AG04449 (cell line): ENCODE results near the gene FRMD4A.

Experiments used
- CTCF ChIA-PET: fragments of 350-600 bp; formaldehyde crosslinking; extraction: SDS; loops from one replicate; lab custom pipeline; 2021; ENCODE audit warnings: antibody characterized with exemption; lab: Yijun Ruan, JAX
- POLR2A ChIA-PET: fragments of 400-600, 350-600 bp; formaldehyde crosslinking; extraction: SDS; loops from one replicate; lab custom pipeline; 2020; ENCODE audit warnings: antibody characterized with exemption, inconsistent platforms; lab: Yijun Ruan, JAX
- DNase-seq: peaks from one replicate; pipeline ENCODE4 v3.0.0-alpha.2; 2010; ENCODE audit warnings: low read depth, low spot score
- H3K4me3 ChIP-seq: 2 replicates; pipeline ENCODE4 v1.5.1; 2011; ENCODE audit warnings: low read depth, mild to moderate bottlenecking, control low read depth, low read length
- TF ChIP-seq, protein P1 (sequence below): IDR thresholded peaks from one replicate; pipeline ENCODE4 v1.5.1; 2011; ENCODE audit warnings: mild to moderate bottlenecking, moderate library complexity, low read length, control low read depth, inconsistent platforms; ENCODE audit not compliant: insufficient read depth; ENCODE audit errors: missing control alignments

The FRMD4A gene

DNA sequence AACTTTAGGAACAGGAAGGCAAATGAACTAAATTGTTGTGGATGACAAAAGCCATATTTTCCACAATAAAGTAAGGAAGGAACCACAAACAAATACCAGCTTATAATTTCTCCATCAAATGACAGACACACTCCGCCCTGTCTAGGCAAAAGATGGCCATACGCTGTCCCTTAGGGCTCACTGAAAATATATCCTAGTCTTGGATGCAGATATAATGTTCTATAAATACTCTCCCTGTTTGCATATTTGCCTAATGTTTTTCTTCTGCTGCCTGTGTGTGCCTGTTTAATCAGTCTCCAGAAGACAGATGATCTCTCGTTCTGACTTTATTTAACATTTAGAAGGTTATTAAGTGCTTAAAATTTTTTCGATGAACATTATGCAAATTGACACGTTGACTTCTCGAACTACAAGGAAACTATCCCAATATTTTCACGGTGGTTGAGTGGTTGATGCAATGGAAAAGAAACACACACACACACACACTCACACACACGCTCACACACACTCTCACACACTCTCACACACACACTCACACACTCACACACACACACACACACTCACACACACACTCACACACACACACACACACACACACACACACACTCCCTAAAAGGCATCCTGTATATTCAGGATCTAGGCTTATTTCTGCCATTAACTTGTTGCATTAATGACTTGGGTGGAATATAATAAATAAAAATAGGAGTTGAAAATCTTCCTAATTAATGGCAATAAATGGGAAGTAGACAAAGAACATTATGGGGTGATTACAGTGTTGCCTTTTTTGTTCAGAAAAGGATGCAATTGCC, 446.9 kb downstream of the FRMD4A start:
- POLR2A ChIA-PET, result no interaction called here
- DNase-seq, result no peak
- CTCF ChIA-PET, result no interaction called here
- TF ChIP-seq, protein P1, sequence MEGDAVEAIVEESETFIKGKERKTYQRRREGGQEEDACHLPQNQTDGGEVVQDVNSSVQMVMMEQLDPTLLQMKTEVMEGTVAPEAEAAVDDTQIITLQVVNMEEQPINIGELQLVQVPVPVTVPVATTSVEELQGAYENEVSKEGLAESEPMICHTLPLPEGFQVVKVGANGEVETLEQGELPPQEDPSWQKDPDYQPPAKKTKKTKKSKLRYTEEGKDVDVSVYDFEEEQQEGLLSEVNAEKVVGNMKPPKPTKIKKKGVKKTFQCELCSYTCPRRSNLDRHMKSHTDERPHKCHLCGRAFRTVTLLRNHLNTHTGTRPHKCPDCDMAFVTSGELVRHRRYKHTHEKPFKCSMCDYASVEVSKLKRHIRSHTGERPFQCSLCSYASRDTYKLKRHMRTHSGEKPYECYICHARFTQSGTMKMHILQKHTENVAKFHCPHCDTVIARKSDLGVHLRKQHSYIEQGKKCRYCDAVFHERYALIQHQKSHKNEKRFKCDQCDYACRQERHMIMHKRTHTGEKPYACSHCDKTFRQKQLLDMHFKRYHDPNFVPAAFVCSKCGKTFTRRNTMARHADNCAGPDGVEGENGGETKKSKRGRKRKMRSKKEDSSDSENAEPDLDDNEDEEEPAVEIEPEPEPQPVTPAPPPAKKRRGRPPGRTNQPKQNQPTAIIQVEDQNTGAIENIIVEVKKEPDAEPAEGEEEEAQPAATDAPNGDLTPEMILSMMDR, result no peak
- no peak overlapping the region for H3K4me3 ChIP-seq

DNA sequence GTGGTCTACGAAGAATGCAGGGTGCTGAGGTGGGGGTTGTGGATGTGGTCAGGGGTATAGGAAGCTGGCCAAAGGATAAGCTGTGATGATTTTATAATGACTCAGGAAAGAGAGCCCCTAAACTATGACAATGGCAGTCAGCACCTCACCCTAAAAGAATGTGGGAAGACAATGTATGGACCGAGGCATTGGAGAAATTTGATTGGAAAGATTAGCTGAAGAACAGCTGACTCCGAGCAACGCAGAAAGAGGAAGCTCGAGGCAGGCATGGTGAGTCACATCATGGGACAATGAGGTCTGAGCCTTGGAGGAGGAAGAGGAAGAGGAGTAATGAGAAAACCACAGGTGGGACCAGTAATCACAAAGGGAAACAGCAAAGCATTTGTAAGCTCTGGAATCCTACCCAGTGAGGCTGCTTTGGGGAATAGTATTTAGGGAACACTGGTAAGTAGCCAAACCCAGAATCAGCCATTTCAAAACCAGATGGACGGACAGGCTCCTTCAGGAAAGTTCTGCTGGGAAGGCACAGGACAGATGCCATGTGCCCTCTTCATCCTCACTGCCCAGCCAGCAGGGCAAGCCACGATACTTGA, 448.5 kb downstream of the FRMD4A start:
- TF ChIP-seq, protein P1, result no peak
- DNase-seq, result peak; percentile 86
- ChIA-PET CTCF (interaction anchor here (1.3 kb wide), 1 partner anchor 67 kb away, joined by 4 read pairs; no protein-coding TSS in a partner anchor), POLR2A (interaction anchor here (0.7 to 1.3 kb wide), 7 partner anchors 8 to 192 kb away, joined by 3 to 8 read pairs (median 4); no protein-coding TSS in a partner anchor)
- H3K4me3 ChIP-seq, result peak overlapping the region; percentile 23

DNA sequence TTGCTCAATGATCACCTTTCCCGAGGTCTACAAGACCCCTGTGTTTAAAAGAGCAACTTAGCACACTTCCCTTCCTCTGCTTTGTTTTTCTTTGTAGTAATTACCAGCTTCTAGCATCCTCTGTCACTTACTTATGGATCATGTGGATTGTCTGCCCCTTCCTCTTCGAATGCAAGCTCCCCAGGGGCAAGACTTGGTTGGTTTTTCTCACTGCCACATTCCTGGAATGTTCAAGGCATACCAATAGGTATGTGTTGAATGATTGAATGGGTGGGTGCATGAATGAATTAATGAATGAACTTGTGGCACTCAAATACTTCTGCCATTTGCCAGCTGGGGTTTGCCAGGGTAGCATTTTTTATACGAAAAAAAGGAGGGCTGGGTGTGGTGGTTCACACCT, 450.0 kb downstream of the FRMD4A start:
- ChIA-PET POLR2A (no interaction called here), CTCF (interaction anchor here (0.7 to 1.3 kb wide), 3 partner anchors 31 to 194 kb away, joined by 3 to 4 read pairs (median 3); no protein-coding TSS in a partner anchor)
- H3K4me3 ChIP-seq, result no peak overlapping the region
- no peak for DNase-seq
- TF ChIP-seq, protein P1, result no peak

DNA sequence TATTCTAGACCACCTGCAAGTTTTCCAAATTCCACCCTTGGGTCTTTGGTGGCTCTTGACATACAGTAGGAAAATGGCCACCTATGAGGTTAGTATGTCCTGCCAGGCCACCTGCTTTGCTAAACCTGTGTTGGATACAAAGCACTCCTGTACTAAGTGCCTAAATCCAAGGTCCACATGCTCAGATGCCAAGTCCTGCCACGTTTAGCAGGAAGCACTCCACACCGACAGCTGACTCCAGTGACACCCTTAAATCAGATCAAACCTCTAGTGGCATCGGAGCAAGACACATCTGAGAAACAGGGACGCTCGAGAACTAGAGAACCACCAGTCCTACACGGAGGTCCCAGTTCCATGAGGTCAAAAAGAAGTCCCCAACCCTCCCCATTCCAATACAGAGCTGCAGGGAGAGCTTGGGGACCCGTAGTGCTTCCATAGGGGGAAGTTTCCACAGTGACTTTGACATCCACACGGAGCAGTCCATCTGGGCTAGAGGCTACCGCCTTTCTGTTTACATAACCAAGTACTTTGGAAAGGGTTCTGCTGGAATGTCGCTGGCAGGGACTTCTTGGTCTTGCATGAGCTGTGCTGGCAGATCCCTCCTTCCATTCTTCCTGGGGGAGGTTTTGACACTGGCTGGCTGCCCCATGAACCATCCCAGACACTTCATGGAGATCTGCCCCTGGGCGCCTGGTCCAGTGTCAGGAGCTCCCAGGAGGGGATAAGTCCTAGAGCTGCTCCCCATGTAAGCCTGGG, 453.4 kb downstream of the FRMD4A start:
- no peak overlapping the region for H3K4me3 ChIP-seq
- POLR2A ChIA-PET, result no interaction called here
- CTCF ChIA-PET, result no interaction called here

DNA sequence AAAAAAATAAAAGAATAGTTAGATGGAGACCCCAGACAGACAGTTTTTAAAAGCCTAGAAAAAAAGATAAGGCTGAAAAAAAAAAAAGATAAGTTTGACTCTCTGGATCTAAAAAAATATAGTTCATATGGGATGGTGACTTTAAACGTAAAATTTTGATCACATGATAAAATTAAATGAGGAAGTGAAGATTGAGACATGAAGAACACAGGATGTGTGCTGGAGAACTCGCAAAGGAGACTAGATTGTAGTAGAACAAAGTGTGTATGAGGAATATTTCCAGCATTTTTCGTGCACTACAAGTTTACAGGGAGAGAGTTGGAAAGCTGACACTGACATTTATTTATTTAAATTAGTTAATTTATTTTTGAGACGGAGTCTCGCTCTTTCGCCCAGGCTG, 457.5 kb downstream of the FRMD4A start:
- DNase-seq, result no peak
- no peak overlapping the region for H3K4me3 ChIP-seq
- POLR2A ChIA-PET, result no interaction called here
- TF ChIP-seq, protein P1, result no peak
- CTCF ChIA-PET, result no interaction called here

More for the DNA sequence above, 453.4 kb downstream of the FRMD4A start:
- DNase-seq, result no peak
- TF ChIP-seq, protein P1, result no peak
